Fibroblast of the conjunctiva (primary cell): ENCODE results near the gene GSTM4.

ENCODE experiments used
- DNase-seq: peaks from one replicate; pipeline ENCODE4 v3.0.0-alpha.2; 2010; ENCODE audit warnings: low read depth

GSTM4 gene

DNA sequence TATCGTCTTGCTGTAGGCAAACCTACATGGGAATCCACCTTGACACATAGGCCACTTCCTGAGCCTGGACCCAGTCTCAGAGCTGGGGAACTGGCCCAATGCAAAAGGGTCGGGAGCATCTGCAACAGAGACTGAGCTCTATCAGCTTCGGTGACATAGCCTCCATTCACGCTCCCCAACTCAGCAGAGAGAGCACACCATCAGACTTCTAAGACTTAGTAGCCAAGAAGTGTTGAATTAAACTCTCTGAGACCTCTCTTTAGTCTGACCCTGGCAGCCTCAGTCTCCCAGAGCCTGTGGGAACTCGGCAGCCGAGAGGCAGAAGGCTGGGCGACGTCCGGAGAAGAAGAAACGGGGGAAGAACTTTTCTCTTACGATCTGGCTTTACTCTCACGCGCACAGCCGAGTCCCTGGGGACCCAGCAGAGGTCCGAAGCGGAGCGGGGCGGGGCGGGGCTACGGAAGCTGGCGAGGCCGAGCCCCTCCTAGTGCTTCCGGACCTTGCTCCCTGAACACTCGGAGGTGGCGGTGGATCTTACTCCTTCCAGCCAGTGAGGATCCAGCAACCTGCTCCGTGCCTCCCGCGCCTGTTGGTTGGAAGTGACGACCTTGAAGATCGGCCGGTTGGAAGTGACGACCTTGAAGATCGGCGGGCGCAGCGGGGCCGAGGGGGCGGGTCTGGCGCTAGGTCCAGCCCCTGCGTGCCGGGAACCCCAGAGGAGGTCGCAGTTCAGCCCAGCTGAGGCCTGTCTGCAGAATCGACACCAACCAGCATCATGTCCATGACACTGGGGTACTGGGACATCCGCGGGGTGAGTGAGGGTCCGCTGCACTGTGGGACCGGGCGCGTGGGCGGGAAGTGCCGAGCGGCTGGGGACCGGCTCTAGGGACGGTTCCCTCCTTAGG is at the start of gene GSTM4:
TSS of gene GSTM4 (plus strand) at position 485 of the 905 bp plus-strand sequence. CDS start at position 776, 291 bp downstream.
- peak; percentile 61 for DNase-seq

DNA sequence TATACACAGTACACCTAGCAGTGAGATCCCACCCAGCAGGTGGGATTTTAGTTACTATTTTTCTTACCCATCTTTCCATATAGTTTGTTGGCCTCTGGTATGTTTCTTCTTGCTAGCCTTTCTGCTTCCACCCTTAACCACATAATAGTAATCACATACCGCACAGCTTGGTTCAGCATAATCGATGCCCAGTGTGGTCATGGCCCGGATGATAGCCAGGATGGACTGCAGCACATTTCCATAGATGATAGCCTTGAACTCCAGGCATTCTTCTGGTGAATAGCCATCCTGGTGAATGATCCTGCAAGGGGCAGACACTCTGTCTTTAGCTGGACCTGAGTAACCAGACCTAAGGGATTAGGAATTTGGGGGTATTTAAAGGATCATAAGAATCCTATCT is 46.0 kb upstream of the GSTM4 start:
- DNase-seq = no peak

DNA sequence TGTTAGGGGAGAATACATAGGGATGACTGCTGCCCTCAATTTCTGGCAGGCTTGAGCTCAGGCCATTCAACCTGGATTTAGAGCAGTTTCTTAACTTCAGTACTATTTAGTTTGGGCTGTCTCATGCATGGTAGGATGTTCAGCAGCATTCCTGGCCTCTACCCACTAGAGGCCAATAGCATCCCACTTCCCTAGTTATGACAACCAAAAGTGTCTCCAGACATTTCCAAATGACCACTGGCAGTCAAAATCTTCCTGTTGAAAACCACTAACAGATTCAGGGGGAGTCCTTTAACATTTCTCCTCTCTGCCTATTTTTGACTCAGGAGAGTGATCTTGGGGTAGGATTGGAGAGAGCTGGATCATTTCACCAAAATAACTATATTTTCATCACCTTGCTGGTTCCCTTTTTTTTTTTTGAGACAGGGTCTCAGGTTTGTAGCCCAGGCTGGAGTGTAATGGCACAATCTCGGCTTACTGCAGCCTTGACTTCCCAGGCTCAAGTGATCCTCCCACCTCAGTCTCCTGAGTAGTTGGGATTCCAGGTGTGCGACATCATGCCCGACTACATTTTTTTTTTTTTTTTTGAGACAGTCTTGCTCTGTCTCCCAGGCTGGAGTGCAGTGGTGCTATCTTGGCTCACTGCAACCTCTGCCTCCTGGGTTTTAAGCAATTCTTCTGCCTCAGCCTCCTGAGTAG is 45.1 kb upstream of the GSTM4 start:
- no peak for DNase-seq

DNA sequence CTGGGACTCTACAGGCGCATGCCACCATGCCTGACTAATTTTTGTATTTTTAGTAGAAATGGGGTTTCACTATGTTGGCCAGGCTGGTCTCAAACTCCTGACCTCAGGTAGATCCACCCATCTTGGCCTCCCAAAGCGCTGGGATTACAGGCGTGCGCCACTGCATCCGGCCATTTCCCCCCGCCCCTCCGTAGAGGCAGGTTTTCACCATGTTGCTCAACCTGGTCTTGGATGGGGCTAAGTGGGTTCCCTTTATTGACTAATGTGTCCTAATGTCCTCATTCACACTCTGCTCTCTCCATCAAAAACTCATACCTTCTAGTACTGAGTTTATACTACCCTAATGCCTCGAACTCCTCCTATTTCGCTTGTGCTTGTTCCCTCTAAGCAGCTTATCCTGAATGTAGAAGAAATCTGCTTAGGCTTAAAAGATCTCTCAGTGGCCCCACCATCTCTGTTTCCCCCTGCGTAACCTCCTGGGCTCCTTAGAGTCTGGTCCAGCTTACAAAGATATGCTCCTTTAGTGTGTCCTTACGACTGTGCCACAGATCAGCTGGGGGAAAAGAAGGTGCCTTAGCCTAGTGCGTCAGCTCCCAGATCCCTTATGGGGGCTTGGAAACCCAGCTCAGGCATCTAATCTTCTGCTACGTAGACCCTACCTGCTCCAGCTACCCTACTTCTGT is 44.5 kb upstream of the GSTM4 start:
- DNase-seq = no peak

DNA sequence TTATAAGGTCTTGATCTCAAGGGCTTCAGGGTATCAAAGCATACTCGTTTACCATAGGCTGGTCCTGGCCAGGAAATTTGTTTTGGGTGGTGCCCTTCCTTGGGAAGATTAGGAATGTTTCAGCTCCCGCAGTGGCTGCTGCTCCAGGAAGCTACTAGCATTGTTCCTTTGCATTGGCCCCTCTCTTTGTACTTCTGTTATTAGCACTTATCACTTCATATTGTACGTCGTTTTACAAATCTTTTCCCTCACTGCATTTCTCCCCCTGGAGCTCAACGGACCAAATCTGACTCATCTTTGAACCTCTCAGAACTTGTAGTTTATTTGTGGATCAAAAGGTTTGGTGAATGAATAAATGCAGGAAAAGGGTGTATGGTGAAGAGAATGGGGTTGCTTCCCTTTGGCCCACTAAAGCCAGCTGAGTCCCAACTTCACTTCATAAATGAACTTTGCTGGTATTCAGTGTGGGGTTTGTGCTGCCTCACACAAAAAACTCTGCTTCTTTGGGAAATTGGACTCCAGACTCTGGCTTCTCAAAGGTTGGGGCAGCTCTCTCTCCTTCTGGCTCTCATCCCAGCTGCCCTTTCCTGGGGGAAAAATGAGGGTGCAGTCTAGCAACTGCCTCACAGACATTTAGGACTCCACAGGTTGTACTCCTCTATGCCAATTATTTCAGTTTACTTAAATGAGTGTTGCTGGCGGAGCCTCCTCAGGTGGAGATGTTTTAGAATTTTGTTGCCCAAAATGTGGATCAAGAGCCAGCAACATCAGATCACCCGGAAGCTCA is 42.3 kb upstream of the GSTM4 start:
- no peak for DNase-seq

DNA sequence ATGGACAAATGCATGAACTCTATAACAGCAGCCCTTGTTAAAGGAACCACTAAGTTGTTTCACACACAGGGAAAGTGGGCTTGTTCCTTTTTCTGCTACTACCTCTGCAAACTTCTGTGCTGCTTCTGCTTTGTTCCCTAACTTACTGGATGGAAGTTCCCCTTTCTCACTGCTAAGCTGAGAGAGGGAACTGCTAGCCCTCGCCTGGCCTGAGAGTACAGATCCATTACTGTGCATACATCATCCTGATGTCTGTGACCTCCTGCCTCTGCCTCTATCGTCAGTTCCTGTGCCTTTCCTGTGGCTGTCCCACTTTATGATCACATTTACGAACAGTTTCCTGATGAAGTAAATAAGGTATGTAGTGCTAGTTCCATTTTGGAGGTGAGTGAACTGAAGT is 40.0 kb upstream of the GSTM4 start:
- no peak for DNase-seq

DNA sequence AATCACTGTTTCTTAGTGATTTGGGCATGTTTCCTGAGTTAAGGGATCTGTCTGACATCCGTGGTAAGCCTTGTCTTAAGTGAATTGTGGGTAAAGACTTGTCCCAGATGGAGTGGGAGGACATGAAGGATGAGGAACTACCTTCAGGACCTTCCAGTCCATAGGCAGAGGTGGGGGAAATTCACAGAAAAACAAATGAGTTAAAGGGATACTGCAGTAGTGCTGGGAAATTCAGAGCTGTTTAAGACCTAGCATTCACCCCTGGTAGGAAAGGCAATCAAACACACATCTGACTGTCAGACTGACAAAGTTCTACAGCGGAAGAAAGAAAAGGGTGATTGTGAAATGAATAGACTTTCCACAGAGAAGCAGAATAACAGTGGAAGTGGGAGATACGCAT is 39.5 kb upstream of the GSTM4 start:
- no peak for DNase-seq

DNA sequence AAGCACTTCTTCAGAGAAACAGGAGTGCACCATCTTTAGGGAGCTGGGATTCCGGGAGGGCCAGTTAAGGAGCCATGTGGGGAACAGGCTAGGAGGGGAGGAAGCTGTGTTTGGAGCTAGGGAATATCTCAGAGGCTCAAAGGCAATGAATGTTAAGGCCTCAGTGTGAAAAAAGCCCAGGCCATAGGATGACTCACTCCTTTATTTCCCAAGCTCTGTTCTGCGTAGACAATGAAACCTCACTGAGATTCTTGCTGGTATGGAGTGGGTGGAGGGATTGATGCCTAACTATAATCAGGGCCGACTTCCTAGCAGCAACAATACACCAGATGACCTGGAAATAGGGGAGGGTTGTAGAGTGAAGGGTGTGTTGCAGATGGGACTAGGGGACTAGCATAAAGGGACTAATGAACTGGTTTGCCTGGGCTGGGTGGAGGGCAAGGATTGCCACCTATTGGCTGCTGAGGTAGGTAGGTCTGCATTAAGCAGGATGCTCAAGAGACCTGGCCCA is 38.6 kb upstream of the GSTM4 start:
- DNase-seq = peak; percentile 49

DNA sequence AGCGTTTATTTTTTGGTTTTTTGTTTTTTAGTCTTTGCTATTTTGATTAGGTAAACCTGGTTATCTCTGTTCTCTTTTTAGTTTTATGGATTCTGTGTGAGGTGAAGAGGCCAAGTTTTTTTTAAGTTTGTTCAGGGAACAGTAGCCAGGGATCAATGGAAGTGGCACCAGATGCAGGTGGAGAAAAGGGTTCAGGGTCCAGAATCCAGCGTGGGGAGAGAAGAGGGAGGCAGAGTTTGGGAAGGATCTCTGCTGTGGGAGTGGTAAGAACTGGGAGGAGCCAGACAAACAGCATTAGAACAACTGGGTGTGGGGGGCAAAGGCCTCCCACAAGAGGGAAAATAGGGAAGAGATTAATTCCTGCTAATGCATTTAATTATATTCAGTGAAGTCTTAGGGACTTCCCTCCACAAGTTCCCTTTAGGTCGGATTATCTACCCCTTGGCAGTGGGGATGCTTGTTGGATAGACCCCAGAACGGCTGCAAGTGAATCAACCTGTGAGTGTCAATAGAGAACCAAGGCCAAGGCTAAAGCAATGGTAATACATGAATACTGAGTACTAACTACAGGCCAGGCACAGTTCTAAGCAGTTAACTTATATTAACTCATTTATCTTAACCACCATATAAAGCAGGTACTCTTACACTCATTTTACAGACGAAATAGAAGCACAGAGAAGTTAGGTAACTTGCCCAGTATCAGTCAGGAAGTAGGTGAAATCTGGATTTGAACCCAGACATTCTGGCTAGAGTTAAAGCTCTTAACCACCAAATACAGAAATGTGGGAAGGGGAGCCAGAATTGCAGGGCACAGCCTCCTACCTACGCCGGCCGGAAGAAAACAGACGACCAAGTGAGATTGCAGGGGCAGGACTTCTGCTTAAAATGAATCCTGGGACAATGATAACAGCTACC is 37.0 kb upstream of the GSTM4 start:
- DNase-seq = no peak

DNA sequence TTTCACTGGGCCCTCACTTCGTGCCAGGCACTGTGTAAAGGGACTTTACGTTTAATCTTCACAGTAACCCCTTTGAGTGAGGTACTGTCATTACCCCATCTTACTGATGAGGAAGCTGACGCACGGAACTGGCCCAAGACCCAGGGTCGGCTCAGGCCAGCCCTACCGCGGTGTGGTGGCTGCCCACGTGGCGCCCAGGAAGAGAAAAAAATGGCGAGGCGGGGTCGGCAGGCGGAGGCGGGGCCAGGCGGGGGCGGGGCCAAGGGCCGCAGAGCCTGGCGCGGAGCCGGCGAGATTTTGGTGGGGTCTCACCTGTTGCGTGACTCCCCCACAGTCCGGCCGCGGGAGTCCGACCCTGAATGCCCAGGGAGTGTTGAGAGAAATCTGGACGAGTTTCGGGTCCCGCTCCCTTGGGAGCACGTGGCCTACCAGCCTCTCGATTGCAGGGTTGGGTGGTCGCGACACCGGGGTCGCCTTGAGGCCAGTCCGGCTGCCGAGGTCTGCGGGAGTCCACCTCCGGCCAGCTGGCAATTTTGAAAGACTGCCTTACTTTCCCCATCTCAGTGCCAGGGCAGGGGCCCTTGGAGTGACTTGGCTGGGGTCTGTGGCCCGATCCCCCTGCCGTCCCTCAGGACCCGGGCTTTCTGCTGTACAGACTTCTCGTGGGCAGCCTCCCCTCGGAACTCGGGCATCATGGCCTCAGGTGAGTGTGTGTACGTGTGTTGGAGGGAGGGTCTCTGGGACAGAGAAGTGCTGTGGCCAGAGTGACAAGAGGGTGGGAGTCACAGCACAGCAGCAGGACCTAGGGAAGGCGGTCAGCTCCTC is 36.1 kb upstream of the GSTM4 start, which contains the start of the genes AMPD2 and GNAT2:
TSS of gene AMPD2 (plus strand) at position 262 of the 825 bp plus-strand sequence. CDS start 1,339 bp downstream, outside the sequence.
TSS of gene GNAT2 (minus strand) at position 41 of the 825 bp plus-strand sequence. CDS start 6,746 bp downstream, outside the sequence.
- DNase-seq = peak; percentile 68

DNA sequence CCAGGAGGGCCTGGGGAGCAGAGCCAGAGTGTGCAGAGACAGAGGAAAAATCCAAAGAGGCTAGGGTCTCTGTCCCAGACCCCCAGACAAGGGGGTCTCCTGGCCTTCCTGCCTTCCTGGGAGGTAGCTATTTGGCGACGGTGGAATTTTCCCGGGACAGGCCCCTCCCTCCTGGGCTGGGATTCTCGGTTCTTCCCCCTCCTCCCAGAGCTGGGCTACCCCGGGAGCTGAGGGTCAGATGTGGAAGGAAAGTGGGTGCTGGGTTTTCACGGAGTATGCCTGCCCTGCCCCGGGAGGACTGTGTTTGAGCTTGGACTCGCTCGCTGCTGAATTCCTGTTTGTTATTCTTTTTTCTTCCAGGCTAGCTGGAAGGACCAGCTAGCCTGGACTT is 35.5 kb upstream of the GSTM4 start:
- DNase-seq = no peak

DNA sequence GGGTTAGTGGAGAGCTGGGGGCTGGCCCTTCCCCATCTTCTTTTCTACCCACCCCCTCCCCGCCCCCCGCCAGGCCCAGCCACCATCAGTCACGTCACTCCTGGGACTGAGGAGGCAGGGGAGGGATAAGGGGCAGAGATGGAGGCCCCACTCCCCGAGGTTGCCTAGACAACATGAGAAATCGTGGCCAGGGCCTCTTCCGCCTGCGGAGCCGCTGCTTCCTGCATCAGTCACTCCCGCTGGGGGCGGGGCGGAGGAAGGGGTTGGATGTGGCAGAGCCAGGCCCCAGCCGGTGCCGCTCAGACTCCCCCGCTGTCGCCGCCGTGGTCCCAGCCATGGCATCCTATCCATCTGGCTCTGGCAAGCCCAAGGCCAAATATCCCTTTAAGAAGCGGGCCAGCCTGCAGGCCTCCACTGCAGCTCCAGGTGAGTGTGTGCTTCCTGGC is 35.0 kb upstream of the GSTM4 start:
- peak; percentile 89 for DNase-seq

DNA sequence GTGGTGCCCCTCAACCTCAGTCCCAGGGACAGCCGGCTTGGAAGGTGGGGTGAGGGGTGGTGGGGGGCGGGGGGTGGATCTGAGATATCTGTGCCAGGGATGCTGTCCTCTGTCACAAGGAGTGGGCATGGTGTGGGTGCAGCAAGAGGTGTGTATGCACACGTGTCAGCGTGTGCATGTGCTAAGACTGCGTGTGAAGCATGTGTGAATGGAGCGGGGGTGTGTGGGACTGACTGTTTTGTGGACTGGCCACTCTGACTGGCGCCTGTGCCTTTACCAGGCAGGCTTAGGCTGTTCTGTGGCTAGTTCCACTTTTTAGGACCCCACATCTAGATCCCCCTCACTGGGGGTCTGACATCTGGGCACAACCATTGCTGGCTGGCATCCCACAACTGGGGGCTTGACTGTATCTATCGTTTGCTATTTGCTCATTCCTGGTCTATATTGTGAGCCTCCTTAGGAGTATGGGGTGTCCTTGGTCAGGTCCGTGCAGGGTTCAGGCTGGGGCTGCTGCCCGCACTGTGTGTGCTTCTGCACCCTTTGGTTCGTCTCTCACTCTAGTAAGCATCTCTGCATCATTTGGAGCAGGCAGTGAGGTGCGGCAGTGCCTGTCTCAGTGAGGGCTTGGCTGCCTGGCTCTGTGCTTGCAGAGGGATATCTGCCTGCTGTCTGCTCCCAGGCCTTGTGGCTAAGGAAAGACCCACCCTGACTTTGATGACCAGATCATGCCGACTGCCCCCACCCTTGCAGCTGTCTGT is 34.3 kb upstream of the GSTM4 start:
- no peak for DNase-seq

DNA sequence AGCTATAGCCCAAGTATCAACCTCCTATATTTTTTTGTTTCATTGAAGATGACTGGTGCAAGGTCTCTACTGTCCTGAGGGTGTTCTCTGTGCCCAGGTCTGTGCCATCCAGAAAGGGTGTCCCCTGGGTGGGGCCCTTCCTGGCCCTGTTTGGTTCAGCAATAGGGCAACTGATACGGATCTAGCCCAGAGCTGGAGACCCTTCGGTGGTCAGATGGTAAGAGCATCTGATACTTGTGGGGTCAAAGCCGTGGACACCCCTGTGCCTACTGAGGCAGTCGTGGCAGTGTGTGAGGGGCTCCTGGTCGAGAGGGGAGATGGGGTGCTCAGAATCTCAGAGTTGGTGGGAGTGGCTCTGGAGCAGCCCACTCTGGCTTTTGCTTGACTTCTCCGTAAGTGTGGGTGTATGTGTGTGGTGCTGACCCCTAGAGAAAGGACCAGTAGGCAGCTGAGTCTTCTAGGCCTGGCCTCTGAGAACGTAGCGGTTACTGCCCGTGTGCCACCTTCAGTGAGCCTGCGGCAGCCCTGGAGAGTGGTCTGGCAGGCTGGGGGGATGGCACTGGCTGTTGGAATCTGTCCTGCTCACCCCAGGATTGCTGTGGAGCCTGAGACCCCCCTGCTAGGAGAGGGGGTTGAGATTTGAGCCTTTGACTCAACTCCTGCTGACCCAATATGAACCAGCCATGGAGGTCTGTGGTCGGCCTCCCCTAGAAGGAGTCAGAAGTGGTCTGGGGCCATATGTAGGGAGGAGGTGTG is 33.6 kb upstream of the GSTM4 start:
- DNase-seq = no peak

DNA sequence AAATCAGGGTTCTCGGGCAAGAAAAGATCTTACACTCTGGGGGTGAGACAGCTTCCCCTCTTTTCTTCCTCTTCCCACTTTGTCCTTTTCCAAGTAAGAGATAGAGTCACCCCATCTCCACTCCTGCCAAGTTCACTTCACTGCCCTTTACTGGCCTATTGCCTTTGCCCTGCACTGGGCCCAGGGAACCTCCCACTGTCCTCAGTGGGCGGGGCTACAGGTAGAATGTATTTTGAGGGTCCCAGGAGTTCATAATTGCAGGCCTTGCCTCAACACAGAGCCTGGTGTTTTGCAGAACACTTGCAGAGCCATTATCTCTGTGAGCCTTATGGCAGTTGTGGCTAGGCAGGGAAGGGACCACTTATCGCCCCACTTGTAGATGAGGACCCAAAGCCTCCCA is 33.0 kb upstream of the GSTM4 start:
- DNase-seq = no peak

DNA sequence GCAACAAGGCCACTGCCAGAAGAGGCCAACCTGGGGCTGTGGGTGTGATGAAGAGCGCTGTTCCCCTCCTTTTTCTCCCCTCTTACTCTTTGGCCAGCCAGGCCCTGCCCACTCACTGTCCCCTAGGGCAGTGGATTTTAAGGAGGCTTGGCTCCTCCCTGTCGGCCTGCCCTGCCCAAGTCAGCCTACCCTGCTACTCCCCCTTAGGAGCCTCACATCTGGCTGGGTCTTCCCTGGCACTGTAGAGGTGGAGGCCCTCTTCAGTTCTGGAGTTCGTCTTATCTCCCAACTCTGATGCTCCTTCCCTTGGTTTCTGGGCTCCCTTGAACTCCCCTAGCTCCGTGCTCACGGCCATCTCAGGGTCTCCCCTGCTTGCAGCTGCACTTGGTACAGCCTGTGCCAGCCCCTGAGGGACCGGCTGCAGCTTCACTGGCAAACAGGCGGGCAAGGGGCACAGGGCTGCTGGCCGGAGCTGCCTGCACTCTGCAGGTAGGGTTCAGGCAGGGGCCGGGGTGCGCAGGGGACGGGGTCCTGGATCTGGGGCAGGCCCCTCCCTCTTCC is 32.2 kb upstream of the GSTM4 start:
- no peak for DNase-seq

DNA sequence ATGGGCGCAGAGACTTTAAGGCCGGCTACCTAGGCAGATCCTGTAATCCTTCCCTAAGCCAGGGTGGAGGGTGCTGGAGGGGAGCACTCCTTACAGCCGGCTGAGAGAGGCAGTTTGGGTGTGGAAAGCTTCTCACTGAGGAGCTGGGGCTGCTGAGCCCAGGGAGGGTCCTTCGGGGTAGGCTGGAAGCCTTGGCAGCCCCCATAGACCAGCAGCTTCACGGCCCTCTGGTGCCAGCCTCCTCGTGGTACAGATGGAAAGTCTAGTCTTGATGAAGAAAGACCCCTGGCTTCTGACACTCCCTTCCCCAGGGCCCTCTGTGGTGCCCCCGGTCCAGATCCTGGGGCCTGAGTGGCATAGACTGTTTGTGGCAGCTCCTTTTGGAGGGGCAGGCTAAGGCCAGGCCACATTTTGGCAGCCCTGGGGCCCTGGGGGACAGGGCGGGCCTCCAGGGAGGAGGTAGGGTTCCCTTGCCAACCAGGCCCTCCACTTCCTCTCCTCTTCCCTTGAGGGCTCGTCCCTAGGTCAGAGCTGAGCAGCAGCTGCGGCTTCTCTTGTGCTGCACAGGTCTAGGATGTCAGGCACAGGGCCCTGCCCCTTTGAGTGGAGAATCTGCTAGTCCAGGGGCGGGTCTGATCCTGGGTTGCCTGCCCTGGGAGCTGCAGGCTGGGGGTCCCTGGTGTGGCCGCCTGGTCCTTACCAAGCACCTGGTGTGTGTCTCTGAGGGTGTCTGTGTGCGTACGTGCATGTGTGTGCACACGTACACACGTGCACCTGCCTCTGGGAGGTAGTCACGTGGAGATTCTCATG is 31.5 kb upstream of the GSTM4 start:
- DNase-seq = no peak
